CD8-positive, alpha-beta memory T cell (primary cell): ENCODE measurements around the gene TRIM44. TPM values are rescaled to one million over a fixed set of nuclear protein-coding genes. Genes with fewer than 3 reads are reported as not detected.

Experiments
- CTCF ChIA-PET: fragments of 350-600 bp; sonication (Branson Sonifier 250); formaldehyde crosslinking; loops from one replicate; lab custom pipeline; 2021; ENCODE audit warnings: antibody characterized with exemption; lab: Charles Lee
- POLR2A ChIA-PET: fragments of 350-600 bp; sonication (Branson Sonifier 250); formaldehyde crosslinking; loops from one replicate; lab custom pipeline; 2021; ENCODE audit warnings: antibody characterized with exemption; lab: Charles Lee
- DNase-seq, 5 donors: peaks; one replicate each; pipeline versions ENCODE4 v3.0.0 to v3.0.0-alpha.2; 2020 to 2022; ENCODE audit warnings: mixed read lengths in 1 of 5
- H3K27ac ChIP-seq: one replicate; pipeline ENCODE4 v1.7.0; 2013; ENCODE audit warnings: low read depth, mild to moderate bottlenecking, low read length, moderate library complexity
- H3K27me3 ChIP-seq: 2 replicates; pipeline ENCODE4 v1.7.0; 2013; ENCODE audit warnings: low read length, mild to moderate bottlenecking; ENCODE audit not compliant: insufficient read depth, poor library complexity, severe bottlenecking
- H3K36me3 ChIP-seq: 2 replicates; pipeline ENCODE4 v1.7.0; 2013; ENCODE audit warnings: mild to moderate bottlenecking, low read length, moderate library complexity; ENCODE audit not compliant: insufficient read depth
- H3K4me1 ChIP-seq: 2 replicates; pipeline ENCODE4 v1.7.0; 2013; ENCODE audit warnings: mild to moderate bottlenecking, low read length, moderate library complexity; ENCODE audit not compliant: insufficient read depth
- H3K4me3 ChIP-seq: 2 replicates; pipeline ENCODE4 v1.7.0; 2013; ENCODE audit warnings: mild to moderate bottlenecking, low read length
- H3K9me3 ChIP-seq: 2 replicates; pipeline ENCODE4 v1.7.0; 2013; ENCODE audit warnings: mild to moderate bottlenecking, low read length
- H3K27ac Mint-ChIP-seq, 8 donors: one replicate each; pipeline ENCODE4 v1.8.0; 2020 to 2021; ENCODE audit warnings: mixed read lengths in 8 of 8, mild to moderate bottlenecking in 6 of 8, inconsistent platforms in 3 of 8, moderate library complexity in 3 of 8
- H3K27me3 Mint-ChIP-seq, 2 donors: one replicate each; pipeline ENCODE4 v1.8.0; 2020 to 2021; ENCODE audit warnings: mixed read lengths in 2 of 2, mild to moderate bottlenecking in 1 of 2, moderate library complexity in 1 of 2
- H3K36me3 Mint-ChIP-seq, 3 donors: one replicate each; pipeline ENCODE4 v1.8.0; 2020 to 2021; ENCODE audit warnings: mixed read lengths in 3 of 3, inconsistent platforms in 1 of 3, mild to moderate bottlenecking in 1 of 3
- H3K4me1 Mint-ChIP-seq, 3 donors: one replicate each; pipeline ENCODE4 v1.8.0; 2020 to 2021; ENCODE audit warnings: mixed read lengths in 3 of 3, inconsistent platforms in 1 of 3, mild to moderate bottlenecking in 1 of 3
- H3K4me3 Mint-ChIP-seq, 7 donors: one replicate each; pipeline ENCODE4 v1.8.0; 2020 to 2021; ENCODE audit warnings: mixed read lengths in 7 of 7, mild to moderate bottlenecking in 6 of 7, moderate library complexity in 4 of 7, inconsistent platforms in 2 of 7
- H3K9me3 Mint-ChIP-seq, 5 donors: one replicate each; pipeline ENCODE4 v1.8.0; 2020 to 2022; ENCODE audit warnings: mixed read lengths in 5 of 5, mild to moderate bottlenecking in 3 of 5, moderate library complexity in 2 of 5, inconsistent platforms in 1 of 5
- polyA plus RNA-seq: library from polyadenylated mRNA; unstranded; fragments of 300-500 nt; fragmentation: Illumina TruSeq; gene quantifications from one replicate; pipeline ENCODE4 v1.2.3, GENCODE V29; 2021
- total RNA-seq, 2 experiments: library from RNA; stranded (reverse); gene quantifications; one replicate each; pipeline ENCODE4 v1.2.3, GENCODE V29; 2021

TRIM44 gene
- total and polyA plus RNA-seq, 3 experiments from 2014 or later: 36.8 to 40.4 (median 40.4) TPM

GRCh38 chr11:35734669-35735410 lies 72.3 kb downstream of the TRIM44 start:
- Histone ChIP-seq H3K9me3 (no peaks in the 10 kb centered on the region), H3K27ac (no peak overlapping the region), H3K4me1 (no peaks in the 10 kb centered on the region), H3K27me3 (no peaks in the 10 kb centered on the region), H3K36me3 (peaks cover 6% of the 10 kb centered on the region), H3K4me3 (no peak overlapping the region)
- no peak overlapping the region for H3K4me3 Mint-ChIP-seq
- H3K27me3 Mint-ChIP-seq: no peaks in the 10 kb centered on the region
- H3K9me3 Mint-ChIP-seq: peaks cover 4 to 11% (median 5%) of the 10 kb centered on the region in 5 donors
- peak overlapping the region in 1 of 8 donors; percentile 69 for H3K27ac Mint-ChIP-seq
- DNase-seq: no peak
- CTCF ChIA-PET: no interaction called here
- peaks cover 44 to 73% (median 58%) of the 10 kb centered on the region in 3 donors for H3K36me3 Mint-ChIP-seq
- peaks cover 11 to 14% (median 14%) of the 10 kb centered on the region in 3 donors for H3K4me1 Mint-ChIP-seq
- POLR2A ChIA-PET: no interaction called here

DNA sequence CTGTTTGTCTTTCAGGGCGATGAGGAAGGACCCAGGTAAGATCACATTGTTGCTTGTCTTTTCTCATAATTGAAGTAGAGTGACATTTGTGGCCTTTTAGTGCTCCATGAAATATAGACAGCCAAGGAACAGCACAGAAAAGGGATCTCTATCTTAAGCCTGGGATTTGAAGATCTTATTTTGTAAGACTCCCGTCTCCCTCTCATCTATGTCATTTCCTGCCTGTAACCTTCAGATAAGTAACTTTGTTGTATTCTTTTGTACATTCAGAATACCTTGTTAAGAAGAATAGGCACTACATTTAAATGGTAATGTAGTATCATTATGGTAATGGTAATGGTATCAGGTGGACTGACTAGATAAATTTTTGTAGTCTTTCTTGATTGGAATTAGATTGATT lies 72.8 kb downstream of the TRIM44 start:
- H3K27me3 Mint-ChIP-seq: no peaks in the 10 kb centered on the region
- POLR2A ChIA-PET: no interaction called here
- Histone ChIP-seq H3K4me3 (no peak overlapping the region), H3K27me3 (no peaks in the 10 kb centered on the region), H3K4me1 (no peaks in the 10 kb centered on the region), H3K9me3 (no peaks in the 10 kb centered on the region), H3K36me3 (peaks cover 6% of the 10 kb centered on the region), H3K27ac (no peak overlapping the region)
- DNase-seq: no peak
- H3K27ac Mint-ChIP-seq: peak overlapping the region in 1 of 8 donors; percentile 69
- peaks cover 0 to 8% (median under 1%) of the 10 kb centered on the region in 5 donors for H3K9me3 Mint-ChIP-seq
- peaks cover 15 to 18% (median 16%) of the 10 kb centered on the region in 3 donors for H3K4me1 Mint-ChIP-seq
- CTCF ChIA-PET: no interaction called here
- peaks cover 42 to 72% (median 57%) of the 10 kb centered on the region in 3 donors for H3K36me3 Mint-ChIP-seq
- H3K4me3 Mint-ChIP-seq: no peak overlapping the region

DNA sequence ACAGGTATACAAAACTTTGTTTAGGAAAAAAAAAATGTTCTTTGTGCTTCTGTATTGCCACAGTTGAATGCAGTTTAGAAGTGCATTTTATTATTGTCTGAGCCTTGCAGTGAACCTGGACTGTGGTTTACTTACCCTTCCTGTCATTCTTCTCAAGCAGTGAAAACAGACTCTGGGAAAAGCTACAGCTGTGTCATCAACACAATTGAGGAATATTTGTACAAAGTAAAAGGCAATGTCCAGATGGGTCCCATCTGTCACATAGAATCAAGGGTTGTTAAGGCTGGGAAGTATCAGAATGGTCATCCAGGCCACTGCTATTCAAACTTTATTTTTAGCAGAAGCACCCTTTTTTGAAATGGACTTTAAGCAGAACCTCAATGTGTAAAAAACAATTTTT lies 73.3 kb downstream of the TRIM44 start:
- POLR2A ChIA-PET: no interaction called here
- peaks cover 15 to 18% (median 16%) of the 10 kb centered on the region in 3 donors for H3K4me1 Mint-ChIP-seq
- H3K27me3 Mint-ChIP-seq: no peaks in the 10 kb centered on the region

DNA sequence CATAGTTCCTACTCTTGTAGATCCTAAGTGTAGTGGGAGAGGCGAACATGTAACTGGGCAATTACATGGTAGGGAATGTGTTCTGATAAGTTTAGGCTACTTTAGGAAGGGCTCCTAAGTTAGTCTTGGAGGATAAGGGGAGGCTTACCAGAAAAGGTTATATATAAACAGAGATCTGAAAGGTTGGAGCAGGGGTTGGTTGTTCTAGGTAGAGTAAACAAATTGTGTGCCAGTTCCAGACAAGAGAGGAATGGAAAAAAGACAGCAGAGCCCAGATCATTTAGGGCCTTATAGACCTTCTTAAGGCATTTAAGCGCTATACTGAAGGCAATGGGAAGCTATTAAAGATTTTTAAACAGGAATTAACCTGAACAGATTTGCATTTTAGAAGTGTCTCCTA lies 74.4 kb downstream of the TRIM44 start:
- ChIA-PET POLR2A (no interaction called here), CTCF (no interaction called here)
- Histone ChIP-seq H3K27me3 (no peaks in the 10 kb centered on the region), H3K27ac (no peak overlapping the region), H3K4me1 (no peaks in the 10 kb centered on the region), H3K9me3 (no peaks in the 10 kb centered on the region), H3K36me3 (peaks cover 6% of the 10 kb centered on the region), H3K4me3 (no peak overlapping the region)
- Mint-ChIP-seq H3K4me1 (peaks cover 15 to 18% (median 16%) of the 10 kb centered on the region in 3 donors), H3K27ac (no peak overlapping the region), H3K36me3 (peaks cover 39 to 73% (median 48%) of the 10 kb centered on the region in 3 donors), H3K4me3 (no peak overlapping the region), H3K9me3 (no peaks in the 10 kb centered on the region), H3K27me3 (no peaks in the 10 kb centered on the region)
- DNase-seq: no peak

More for the DNA sequence above, 73.3 kb downstream of the TRIM44 start:
- H3K27ac ChIP-seq: no peak overlapping the region
- H3K9me3 Mint-ChIP-seq: peaks cover 0 to 6% (median 0%) of the 10 kb centered on the region in 5 donors
- no peaks in the 10 kb centered on the region for H3K27me3 ChIP-seq
- no peaks in the 10 kb centered on the region for H3K4me1 ChIP-seq
- CTCF ChIA-PET: no interaction called here
- DNase-seq: no peak
- H3K9me3 ChIP-seq: no peaks in the 10 kb centered on the region
- H3K27ac Mint-ChIP-seq: no peak overlapping the region
- H3K36me3 ChIP-seq: peaks cover 6% of the 10 kb centered on the region
- peaks cover 41 to 73% (median 54%) of the 10 kb centered on the region in 3 donors for H3K36me3 Mint-ChIP-seq
- no peak overlapping the region for H3K4me3 Mint-ChIP-seq
- H3K4me3 ChIP-seq: no peak overlapping the region

GRCh38 chr11:35740061-35740799 lies 77.7 kb downstream of the TRIM44 start:
- Histone ChIP-seq H3K27ac (no peak overlapping the region), H3K27me3 (no peaks in the 10 kb centered on the region), H3K9me3 (no peaks in the 10 kb centered on the region), H3K4me1 (no peaks in the 10 kb centered on the region), H3K4me3 (no peak overlapping the region), H3K36me3 (peaks cover 6% of the 10 kb centered on the region)
- ChIA-PET CTCF (no interaction called here), POLR2A (no interaction called here)
- no peaks in the 10 kb centered on the region for H3K9me3 Mint-ChIP-seq
- H3K36me3 Mint-ChIP-seq: peaks cover 34 to 70% (median 52%) of the 10 kb centered on the region in 3 donors
- no peak overlapping the region for H3K4me3 Mint-ChIP-seq
- H3K27me3 Mint-ChIP-seq: no peaks in the 10 kb centered on the region
- peaks cover 8 to 19% (median 11%) of the 10 kb centered on the region in 3 donors for H3K4me1 Mint-ChIP-seq
- peak overlapping the region in 1 of 8 donors; percentile 13 for H3K27ac Mint-ChIP-seq
- DNase-seq: no peak

- H3K27ac ChIP-seq: no peak overlapping the region
Measured at GRCh38 chr11:35742707-35743454, 80.3 kb downstream of the TRIM44 start.

DNA sequence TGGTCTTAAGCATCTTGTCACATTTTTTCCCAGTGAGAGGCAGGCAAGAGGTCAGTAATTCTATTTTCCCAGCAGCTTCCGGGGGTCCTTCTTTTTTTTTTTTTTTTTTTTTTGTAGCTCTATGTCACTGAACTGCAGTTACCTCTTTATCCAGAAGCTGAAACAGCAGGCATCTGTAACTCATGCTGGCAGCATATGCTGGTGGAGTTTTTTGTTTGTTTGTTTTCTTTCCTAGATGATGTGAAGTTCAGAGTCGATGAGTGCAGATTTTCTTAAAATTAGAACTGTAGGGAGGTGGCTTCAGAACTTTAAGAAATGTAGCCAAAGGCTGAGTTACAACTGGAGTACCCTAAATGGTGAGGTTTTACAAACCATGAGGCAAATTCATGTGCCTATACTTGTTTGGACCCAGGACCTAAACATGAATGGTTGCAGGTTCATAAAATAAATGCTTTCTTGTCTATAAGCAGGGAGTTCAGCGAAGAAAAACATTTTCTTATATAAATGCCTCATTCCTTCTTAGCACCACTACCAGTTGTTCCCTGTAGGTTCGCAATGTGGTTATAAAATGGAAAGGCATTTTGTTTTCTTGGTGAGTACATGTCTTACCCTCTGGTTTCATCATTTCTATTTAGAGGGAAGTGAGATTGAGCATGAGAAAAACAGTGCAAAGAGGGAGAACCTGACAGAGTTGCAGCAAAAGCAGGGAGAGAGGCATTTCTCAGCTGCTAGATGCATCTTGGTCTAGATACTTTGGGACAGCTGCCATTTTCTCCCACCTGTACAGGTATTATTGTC lies 84.0 kb downstream of the TRIM44 start:
- Mint-ChIP-seq H3K4me3 (no peak overlapping the region), H3K9me3 (no peaks in the 10 kb centered on the region), H3K4me1 (peaks cover 4 to 8% (median 4%) of the 10 kb centered on the region in 3 donors), H3K27me3 (no peaks in the 10 kb centered on the region), H3K36me3 (peaks cover 15 to 37% (median 23%) of the 10 kb centered on the region in 3 donors), H3K27ac (peak overlapping the region in 1 of 8 donors; percentile 17)
- ChIA-PET POLR2A (no interaction called here), CTCF (no interaction called here)
- no peak for DNase-seq
- Histone ChIP-seq H3K9me3 (no peaks in the 10 kb centered on the region), H3K4me3 (no peak overlapping the region), H3K27me3 (no peaks in the 10 kb centered on the region), H3K27ac (no peak overlapping the region), H3K4me1 (no peaks in the 10 kb centered on the region), H3K36me3 (no peaks in the 10 kb centered on the region)

More at GRCh38 chr11:35742707-35743454, 80.3 kb downstream of the TRIM44 start:
- H3K27me3 ChIP-seq: no peaks in the 10 kb centered on the region
- H3K9me3 Mint-ChIP-seq: no peaks in the 10 kb centered on the region
- ChIA-PET POLR2A (no interaction called here), CTCF (no interaction called here)
- H3K36me3 Mint-ChIP-seq: peaks cover 28 to 59% (median 37%) of the 10 kb centered on the region in 3 donors
- no peaks in the 10 kb centered on the region for H3K4me1 ChIP-seq
- no peak overlapping the region for H3K4me3 ChIP-seq
- peaks cover 7 to 13% (median 9%) of the 10 kb centered on the region in 3 donors for H3K4me1 Mint-ChIP-seq
- H3K27me3 Mint-ChIP-seq: no peaks in the 10 kb centered on the region
- H3K9me3 ChIP-seq: no peaks in the 10 kb centered on the region
- DNase-seq: no peak
- H3K4me3 Mint-ChIP-seq: no peak overlapping the region
- no peaks in the 10 kb centered on the region for H3K36me3 ChIP-seq
- H3K27ac Mint-ChIP-seq: no peak overlapping the region
